ENCODE data around the gene ZNF385B.

DNA sequence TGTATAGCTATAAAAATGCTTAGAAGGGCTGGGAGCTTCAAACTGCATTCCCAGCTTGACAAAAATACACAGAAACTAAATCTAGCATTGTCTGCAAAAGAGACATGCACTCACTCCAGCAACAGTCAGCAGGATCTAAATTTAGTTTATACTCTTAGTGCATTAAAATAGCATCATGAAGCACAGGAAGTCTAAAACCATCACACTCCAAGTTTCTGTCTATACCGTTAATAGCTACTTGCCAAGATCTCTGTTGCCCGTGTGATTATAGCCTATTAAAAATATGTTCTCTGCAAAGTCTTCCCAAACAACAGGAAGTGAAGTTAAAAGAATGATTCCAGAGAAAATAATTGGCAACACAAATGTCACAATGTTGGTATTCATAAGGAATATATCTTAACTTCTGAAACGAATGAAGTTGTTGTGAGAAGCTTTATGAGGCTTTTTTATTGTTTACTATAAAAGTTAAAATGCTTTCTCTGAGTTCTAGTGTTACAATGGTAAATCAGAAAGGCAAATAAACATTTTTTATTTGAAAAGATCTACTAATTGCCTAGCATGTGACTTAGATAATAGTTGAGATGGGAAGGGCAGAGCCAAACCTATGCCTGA lies 184.2 kb downstream of the ZNF385B start:
- TF ChIP-seq CTCF (IDR thresholded peaks at IDR 0.05) (no peak), POLR2A (IDR thresholded peaks at IDR 0.05) (no peak)

All from body of pancreas (tissue), 4 donors.